GM20431 (cell line): ENCODE data around the gene METAP1D.

Experiments
- in situ Hi-C: fragments of 300-500 bp; cut with MseI, MboI; formaldehyde crosslinking; loops from one replicate; pipeline ENCODE4 v1.15.0; 2020; ENCODE audit warnings: low sequenced_read_pairs; ENCODE audit not compliant: unreplicated experiment

Gene METAP1D

DNA sequence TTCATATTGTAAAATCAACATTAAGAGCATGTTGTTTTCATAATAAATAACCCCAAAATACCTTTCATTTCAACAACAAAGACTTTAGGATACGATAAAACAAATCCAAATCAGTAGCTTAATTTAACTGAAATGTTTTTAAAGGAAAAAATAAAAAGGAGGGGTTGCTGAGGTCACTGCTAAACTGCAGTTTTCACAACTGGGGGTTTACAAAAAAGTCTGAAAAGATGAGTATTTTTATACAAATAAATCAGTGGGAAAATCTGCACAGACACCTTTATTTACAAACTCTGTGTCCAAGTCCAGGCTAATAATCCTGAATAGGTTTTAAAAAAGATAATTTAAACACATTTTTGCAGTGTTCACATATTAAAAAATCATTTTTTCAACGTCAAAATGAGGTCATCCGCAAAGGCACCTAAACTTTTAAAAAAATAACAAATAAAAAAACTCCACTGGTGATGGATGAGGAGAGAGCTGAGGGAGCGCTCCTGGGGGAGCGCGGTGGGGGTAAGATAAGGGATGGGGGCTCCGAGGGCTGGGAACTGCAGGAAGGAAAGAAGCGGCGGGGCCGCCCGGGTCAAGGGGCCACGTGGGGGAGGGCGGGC lies 99.8 kb downstream of the METAP1D start:
- in situ Hi-C loops, result loop anchor here (10.0 to 25.0 kb wide), 2 partner anchors 395 to 512 kb away; no protein-coding TSS in a partner anchor

DNA sequence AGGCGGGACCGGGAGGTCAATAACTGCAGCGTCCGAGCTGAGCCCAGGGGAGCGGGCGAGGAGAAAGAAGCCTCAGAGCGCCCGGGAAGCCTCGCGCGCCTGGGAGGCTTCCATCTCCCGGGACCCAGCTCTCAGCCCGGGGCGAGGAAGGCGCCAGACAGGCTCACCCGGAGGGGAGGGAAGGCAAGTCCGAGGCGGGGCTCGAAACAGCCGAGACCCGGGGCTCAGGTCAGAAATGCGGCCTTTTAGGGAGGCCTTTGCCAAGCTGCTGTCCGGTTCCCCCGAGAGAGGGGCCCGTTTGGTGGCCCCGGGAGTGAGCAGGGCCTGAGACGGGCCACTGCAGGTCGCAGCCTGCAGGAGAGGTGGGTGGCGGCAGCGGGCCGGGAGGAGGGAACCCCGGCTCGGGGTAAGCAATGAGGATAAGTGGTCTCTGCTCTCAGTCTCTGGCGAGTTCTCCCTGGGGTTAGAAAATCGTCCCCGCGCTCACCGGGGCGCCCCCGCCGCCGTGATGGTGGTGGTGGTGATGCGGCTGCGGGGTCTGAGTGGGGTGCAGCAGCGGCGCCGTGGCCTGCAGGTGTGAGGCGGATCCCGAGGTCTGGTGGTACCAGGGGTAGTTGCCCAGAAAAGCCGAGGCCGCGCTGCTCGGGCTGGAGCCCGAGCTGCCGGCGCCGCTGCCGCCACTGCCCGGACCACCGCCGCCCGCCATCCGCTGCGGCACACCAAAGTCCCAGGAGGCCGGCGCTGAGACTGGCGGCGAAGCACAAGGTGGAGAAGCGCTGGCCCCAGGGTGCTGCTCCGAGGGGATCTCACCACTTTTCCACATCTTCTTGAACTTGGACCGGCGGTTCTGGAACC lies 100.6 kb downstream of the METAP1D start:
- in situ Hi-C loops, result loop anchor here (10.0 to 25.0 kb wide), 2 partner anchors 396 to 513 kb away; no protein-coding TSS in a partner anchor

DNA sequence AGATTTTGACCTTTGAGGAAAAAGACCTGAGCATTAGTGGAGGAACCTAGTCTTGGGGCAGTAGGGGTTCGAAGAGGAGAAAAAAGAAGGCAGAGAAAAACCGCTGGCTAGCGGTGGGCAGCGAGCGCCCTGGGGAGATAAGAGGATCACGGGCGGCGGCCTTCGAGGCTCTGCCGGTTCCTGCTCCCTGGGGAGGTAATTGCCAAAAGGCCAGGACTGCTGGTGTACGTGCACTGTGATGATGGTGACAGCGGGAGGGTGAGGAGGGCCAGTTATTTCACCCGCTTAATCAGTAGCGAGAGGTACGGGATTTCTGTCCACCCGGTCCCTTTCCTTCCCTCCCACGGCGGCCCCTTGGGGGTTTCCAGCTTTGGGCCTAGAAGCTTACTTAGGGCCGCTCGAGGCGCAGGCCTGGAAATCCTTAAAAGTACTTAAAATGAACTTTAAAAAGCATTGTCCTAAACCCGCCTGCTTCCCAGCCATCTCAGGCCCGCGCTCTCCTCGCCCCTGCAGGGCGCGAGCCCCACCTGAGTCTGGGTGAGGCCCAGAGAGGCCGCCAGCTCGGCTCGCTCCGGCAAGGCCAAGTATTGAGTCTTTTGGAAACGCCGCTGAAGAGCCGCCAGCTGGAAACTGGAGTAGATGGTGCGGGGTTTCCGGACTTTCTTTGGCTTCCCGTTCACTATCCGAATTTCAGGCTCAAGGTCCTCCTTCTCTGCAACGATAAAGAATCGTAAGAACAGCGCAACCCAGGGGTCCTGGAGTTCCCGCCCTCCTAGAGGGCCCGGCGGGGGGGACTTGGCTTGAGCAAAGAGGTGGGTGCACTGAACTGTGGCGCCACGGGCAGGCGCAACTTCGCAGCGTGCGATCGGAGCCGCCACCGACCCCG lies 101.4 kb downstream of the METAP1D start:
- in situ Hi-C loops, result loop anchor here (10.0 to 25.0 kb wide), 2 partner anchors 396 to 514 kb away; no protein-coding TSS in a partner anchor

DNA sequence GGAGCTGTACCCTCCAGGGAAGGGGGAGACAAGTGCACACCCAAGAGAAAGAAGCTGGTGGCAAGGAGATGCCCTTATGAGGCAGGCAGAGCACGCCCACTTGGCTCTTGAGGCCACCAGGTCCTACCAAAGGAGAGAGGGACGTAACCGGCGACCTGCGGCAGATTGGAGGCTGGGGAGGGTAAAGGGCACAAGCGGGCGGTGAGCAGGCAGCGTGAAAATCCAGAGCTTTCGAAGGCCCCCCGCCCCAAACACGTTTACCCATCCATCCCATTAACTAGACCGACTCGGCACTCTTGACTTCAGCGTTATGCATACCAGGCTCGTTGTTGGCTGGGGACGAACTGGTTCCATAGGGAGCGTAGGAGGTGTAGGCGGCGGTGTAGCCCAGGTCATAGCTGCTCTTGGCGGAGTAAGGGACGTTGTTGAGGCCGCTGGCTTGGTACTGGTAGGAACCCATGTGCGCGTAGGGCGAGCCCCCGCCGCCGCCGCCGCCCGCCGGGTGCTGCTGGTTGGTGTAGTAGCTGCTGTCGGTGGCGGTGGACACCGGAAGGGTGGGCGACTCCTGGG lies 102.2 kb downstream of the METAP1D start:
- in situ Hi-C loops, result loop anchor here (10.0 to 25.0 kb wide), 2 partner anchors 397 to 515 kb away; no protein-coding TSS in a partner anchor

DNA sequence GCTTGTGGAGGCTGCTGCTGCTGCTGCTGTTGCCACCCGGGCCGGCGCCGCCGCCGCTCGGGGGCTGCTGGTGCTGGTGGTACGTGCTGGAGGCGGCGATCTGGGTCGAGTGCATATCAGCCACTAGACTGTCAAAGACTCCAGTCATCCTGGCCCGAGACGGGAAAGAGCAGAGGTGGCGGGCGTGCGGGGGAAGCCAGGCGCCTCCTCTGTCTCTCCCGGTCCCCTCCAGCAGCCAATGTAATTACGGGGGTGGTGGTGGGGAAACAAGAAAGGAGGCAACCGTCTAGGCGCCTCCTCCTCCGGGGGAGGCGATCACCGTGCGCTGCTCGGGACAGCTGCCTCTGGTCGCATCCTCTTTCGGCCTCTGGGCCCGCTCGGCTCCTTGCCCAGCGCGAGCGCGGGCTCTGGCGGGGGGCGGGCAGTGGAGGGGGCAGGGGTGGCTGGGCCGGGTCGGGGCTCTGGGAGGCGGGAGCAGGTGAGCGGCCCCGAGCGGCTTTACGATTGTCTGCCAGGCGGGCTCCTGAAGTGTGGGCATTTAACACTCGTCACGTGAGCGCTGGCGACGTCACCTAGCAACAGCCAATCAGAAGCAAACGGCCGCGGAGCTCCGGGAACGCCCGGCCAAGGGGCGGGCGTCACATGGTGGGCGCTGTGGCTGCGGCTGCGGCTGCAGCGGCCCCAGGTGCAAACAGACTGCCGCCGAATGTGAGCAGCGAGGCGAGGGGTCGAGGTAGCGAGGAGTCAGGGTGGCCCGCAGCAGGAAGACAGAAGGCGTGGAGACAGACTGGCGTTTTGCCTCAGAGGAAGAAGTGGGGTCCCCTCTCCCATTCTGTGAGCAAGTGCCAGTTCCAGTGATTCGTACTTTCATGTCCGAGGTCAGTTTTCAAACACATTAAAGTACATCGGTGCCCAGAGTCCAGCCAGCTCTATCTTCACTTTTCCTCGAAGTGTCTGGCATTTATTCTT lies 102.9 kb downstream of the METAP1D start, which contains the start of gene DLX2:
DLX2 (minus strand) TSS at position 510 of the 969 bp plus-strand sequence; CDS start at position 148, 362 bp downstream.
- in situ Hi-C loops, result loop anchor here (10.0 to 25.0 kb wide), 2 partner anchors 398 to 515 kb away; no protein-coding TSS in a partner anchor

DNA sequence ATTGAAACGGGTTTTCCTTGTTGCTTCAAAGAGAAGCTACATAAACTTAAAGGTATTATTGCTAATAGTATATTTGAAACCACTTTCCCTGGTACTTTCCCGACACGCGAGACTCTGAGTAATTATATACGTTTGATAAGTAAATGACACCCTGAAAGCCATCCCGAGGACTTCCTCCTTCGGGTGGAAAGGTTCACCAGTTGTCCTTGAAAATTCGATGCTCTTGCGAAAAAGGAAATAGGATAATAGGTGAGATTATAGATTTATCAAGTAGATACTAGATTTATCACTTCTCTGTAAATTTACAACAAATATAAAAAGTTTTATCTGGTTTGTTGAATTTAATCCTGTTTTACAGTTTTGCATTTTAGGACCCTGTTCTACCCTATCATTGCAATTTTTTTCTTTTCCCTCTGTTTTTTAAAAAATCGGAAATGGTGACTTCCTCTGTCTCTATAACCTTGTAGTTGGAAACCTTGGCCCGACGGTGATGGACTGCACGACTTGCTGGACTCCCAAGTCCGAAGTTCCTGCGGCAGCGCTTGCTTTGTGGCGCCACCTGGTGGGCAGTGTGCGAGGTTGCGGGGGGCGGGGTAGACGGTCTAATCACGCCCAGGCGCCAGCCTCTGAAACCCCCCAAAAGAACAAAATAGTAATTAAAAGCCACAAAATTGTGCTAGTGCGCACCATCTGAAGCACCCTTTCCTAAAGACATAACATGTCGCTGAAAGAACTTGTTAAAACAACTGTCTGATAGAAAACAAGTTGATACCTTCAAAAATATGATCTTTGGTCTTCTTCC lies 103.9 kb downstream of the METAP1D start:
- in situ Hi-C loops, result loop anchor here (10.0 to 25.0 kb wide), 2 partner anchors 399 to 516 kb away; no protein-coding TSS in a partner anchor

DNA sequence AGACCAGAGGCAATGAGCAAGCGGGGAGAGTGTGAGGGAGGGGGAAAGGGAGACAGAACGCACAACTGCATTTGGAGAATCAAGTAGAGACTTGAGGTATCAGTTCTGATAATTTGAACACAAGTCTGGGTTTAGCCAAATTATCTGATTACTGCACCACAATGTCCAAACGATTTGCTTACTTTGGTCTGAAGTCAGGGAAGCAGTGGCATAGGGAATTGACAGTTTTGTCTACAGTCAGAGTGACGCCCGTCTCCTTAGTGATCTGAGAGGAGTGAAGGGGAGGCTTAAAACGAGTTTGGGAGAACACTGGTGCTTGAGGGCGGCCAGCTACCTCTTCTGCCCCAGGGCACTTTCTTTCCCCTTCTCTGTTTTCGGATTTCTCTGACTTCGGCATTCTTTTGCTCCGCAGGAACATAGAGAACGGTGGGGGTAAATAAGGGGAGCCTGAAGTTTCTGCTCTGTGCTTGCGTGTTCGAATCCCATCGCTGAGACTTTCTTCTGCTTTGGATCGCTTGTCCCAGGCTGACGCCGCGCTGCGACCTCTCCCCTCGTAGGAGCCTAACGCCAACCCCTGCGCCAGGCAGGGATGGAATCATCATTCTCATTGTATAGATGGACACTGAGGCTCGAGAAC lies 105.8 kb downstream of the METAP1D start:
- in situ Hi-C loops, result loop anchor here (10.0 to 25.0 kb wide), 2 partner anchors 401 to 518 kb away; no protein-coding TSS in a partner anchor

DNA sequence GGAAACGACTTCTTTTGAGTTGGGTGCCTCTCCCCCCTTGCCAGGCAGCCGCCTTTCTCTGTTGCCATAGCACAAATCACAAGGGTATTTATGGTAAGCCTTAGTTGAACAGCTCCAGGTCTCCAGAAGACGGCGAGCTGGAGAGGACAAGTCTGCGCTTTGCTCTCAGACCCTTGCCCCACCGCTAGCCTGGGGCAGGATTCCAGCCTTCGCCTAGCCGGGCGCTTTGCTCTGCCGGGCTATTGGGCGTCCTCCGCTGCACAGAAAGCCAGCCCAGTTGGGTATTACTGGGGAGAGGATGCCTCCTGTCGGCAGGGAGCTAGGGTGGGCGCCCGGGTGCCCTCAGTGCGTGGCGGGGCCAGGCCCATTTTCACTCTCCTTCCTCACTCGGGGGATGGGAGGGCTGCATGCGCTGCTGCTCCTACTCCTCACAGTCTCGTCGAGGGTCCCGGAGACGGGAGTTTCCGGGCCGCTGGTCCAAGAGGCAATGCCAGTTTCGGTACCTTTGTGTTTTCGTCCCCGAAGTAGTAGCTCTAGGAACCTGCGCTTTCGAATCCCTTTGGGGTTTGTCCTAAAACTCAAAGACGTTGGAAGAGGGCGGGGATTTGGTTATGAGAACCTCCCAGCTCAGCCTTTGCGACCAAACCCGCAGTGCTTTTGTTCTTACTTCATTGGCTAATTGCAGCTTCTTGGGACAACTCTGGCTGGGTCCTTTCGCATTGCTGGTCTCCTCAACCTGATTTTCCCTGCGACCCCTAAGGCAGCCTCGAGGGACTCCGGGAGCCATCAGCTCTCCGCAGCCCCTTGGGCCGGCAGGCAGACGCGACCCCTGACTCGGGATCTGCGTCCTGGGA lies 106.6 kb downstream of the METAP1D start:
- in situ Hi-C loops, result loop anchor here (10.0 to 25.0 kb wide), 2 partner anchors 402 to 519 kb away; no protein-coding TSS in a partner anchor

DNA sequence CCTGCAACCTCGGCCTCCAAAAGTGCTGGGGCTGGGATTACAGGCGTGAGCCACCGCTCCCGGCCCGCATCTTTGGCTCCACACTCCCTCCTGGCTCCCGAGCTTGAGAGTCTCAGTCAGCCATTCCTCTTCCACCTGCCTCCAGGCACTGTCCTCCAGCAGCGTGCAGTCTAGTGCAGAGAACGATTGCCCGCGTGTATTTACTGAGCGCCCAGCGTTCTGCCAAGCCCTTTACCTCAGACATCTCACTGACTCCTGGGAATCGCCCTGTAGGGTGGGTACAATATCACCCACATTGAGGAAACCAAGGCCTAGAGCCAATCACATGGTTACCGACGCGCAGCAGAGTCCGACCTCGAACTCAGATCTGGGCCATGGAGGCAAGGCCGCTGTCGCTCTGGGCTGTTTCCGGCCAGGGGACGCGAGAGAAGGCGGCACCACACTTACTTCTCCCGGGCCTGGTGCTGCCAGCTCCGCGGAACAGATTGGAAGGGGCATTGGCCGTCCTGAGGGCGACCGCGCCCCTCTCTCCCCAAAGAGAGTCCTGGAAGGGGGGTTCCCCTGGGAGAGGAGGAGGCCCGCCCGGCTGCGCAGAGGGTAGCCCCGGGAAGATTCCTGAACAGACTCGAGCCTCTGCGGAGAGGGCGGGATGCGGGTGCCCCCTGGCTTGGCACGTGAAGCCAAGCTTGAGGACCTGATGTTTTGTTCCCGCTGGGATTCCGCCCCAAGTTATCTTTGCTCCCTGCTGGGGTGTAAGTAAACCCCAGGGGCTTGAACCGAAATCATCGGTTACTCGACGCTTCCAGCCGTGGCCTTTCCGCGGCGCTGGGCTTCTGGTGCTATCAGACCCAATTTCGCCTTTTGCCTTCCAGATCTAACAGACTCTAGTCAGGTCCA lies 108.2 kb downstream of the METAP1D start:
- in situ Hi-C loops, result loop anchor here (10.0 to 25.0 kb wide), 2 partner anchors 403 to 521 kb away; no protein-coding TSS in a partner anchor

DNA sequence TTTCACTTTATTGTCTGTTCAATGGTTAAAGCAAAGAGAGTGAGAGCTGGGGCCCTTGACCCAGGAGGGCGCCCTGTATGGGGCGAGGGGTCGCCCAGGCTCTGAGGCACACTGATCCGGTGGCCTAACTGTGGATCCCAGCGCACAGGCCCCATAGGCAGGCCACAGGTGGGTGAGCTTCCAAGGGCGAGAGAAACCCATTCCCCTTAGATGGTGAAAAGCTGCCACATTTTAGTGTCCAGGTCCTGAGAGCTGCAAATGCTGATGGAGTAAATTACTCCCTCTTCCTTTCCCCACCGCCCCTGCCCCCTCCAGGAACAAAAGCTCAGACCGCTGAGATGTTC lies 108.8 kb downstream of the METAP1D start:
- in situ Hi-C loops, result loop anchor here (10.0 to 25.0 kb wide), 2 partner anchors 404 to 521 kb away; no protein-coding TSS in a partner anchor

DNA sequence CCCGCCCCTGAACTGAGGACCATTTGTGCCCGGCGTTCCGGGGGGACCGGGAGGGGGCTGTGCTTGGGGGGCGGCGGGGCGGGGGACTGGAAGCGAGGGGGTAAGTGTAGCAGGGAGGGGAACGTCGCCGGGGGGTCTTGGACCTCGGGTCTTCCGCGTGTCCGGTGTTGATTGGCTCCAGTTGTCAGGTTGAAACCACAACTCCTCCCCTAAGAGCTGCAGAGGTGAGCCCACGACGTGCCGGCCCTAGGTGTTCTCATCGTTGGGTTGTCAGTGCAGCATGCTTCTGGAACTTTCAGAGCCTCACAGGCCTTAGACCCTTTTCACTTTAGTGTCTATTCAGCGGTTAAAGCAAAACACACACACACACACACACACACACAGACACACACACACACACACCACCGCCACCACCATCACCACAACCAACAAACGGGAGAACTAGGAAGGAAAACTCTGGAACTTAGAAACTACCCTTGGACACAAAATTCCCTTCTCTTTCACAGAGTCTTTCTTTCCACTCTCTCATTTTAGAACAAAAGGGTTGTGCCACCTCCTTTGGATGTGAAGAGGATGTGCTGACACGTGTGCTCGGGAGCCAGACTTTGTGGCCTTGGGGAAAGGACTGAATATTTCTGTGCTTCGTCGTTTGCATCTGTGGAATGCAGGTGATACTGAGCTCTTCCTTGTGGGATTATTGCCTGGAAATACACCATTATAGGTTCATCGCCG lies 109.7 kb downstream of the METAP1D start:
- in situ Hi-C loops, result loop anchor here (10.0 to 25.0 kb wide), 2 partner anchors 405 to 522 kb away; no protein-coding TSS in a partner anchor

DNA sequence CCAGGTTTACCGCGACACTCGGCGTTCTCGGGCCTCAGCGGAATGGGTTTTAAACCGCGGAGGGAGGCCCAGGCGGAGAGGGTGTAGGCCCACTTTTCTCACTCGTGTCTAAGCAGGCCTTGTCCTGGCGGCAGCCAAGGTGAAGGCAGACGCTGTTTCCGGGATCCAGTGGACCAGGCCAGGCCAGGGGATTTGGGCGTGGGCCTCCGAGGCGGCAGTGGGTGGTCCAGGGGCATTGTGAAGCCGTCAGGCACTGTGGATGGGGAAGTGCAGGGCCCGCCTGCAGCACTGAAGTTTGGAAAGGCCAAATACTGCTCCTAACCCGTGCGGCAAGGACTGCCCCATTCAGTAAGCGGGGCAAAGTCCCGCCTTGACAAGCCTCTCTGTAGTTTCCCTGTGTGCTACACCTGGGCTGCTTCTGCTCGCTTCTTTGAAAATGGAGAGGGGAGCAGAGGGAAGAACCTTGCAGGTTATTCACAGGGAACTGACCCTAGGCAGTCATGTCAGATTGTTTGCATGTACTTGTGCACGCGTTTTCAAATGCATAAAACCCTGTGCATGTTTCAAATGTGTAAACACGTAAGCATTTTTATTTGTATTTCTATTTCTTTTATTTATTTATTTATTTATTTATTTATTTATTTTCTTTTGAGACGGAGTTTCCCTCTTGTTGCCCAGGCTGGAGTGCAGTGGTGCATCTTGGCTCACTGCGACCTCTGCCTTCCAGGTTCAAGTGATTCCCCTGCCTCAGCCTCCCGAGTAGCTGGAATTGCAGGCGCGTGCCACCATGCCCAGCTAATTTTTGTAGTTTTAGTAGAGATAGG lies 110.4 kb downstream of the METAP1D start:
- in situ Hi-C loops, result loop anchor here (10.0 to 25.0 kb wide), 2 partner anchors 405 to 523 kb away; no protein-coding TSS in a partner anchor

DNA sequence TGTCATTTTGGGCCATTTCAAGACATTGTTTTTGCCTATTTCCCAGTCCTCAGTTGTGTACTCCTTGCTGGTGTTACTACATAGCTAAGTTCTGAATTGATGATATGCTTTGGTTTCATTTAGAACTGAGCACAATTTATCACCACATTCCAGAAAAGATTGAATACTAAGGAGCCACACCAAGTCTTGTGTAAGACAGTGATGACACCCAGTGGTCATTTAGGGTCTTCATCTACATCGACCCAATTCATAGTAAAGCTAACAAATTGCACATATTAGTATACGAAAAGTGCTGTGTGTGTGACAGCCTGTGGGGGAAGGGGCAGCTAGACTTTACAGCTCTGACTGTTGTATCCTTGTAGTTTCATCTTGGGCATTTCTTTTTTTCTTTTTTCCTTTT lies 113.9 kb downstream of the METAP1D start:
- in situ Hi-C loops, result loop anchor here (25.0 kb wide), 1 partner anchor 526 kb away; no protein-coding TSS in a partner anchor
